IPS-NIHi7 (cell line): ENCODE data around the gene TMEM11.

ENCODE experiments used
- DNase-seq: peaks from one replicate; pipeline ENCODE4 v3.0.0; 2012; ENCODE audit warnings: mixed read lengths; ENCODE audit errors: extremely low spot score

The TMEM11 gene

GRCh38 chr17:21186399-21187187 is 27.4 kb downstream of the TMEM11 start:
- no peak for DNase-seq

GRCh38 chr17:21185061-21185460 is 28.9 kb downstream of the TMEM11 start:
- DNase-seq, result no peak

- DNase-seq, result no peak
These were observed 29.4 kb downstream of the TMEM11 start for GRCh38 chr17:21184570-21184969.

- DNase-seq, result no peak
These were observed 30.5 kb downstream of the TMEM11 start for GRCh38 chr17:21183468-21183867.

- DNase-seq, result no peak
These were observed 35.9 kb downstream of the TMEM11 start for GRCh38 chr17:21177854-21178600.

- DNase-seq, result no peak
These were observed 36.6 kb downstream of the TMEM11 start for GRCh38 chr17:21177401-21177800.

- no peak for DNase-seq
These were observed 37.1 kb downstream of the TMEM11 start for GRCh38 chr17:21176773-21177395.

GRCh38 chr17:21174713-21175112 is 39.2 kb downstream of the TMEM11 start:
- DNase-seq, result no peak

GRCh38 chr17:21174186-21174585 is 39.8 kb downstream of the TMEM11 start:
- DNase-seq, result no peak

GRCh38 chr17:21173543-21173942 is 40.4 kb downstream of the TMEM11 start:
- no peak for DNase-seq

GRCh38 chr17:21172846-21173245 is 41.1 kb downstream of the TMEM11 start:
- no peak for DNase-seq

GRCh38 chr17:21171970-21172510 is 41.9 kb downstream of the TMEM11 start:
- DNase-seq, result no peak

- no peak for DNase-seq
These were observed 42.5 kb downstream of the TMEM11 start for GRCh38 chr17:21171309-21171922.

- DNase-seq, result no peak
These were observed 43.2 kb downstream of the TMEM11 start for GRCh38 chr17:21170809-21171208.

GRCh38 chr17:21169496-21169895 is 44.5 kb downstream of the TMEM11 start:
- DNase-seq, result no peak

GRCh38 chr17:21168555-21168865 is 45.5 kb downstream of the TMEM11 start:
- no peak for DNase-seq

GRCh38 chr17:21167303-21167702 is 46.7 kb downstream of the TMEM11 start:
- DNase-seq, result no peak

GRCh38 chr17:21166595-21167210 is 47.3 kb downstream of the TMEM11 start:
- no peak for DNase-seq

- DNase-seq, result no peak
These were observed 47.9 kb downstream of the TMEM11 start for GRCh38 chr17:21165922-21166594.

GRCh38 chr17:21164620-21165019 is 49.3 kb downstream of the TMEM11 start:
- DNase-seq, result no peak

GRCh38 chr17:21164216-21164615 is 49.7 kb downstream of the TMEM11 start:
- DNase-seq, result no peak
